ENCODE data around the gene SLC22A14. TPM values are rescaled to one million over a fixed set of nuclear protein-coding genes. Genes with fewer than 3 reads are reported as not detected.
A peak's percentile ranks its signal among the peaks of the same experiment; 100 is the strongest.

Gene SLC22A14
- total RNA-seq, 2 donors from 2014 or later, result 0.41 TPM; not detected in 1

- H3K4me3 ChIP-seq, result peak overlapping the region; percentile 84
- no peak for TF ChIP-seq CTCF (IDR thresholded peaks at IDR 0.05)
- ATAC-seq (ENCODE audit: insufficient number of reproducible peaks, low FRiP score, low read depth), result peak; percentile 52
- H3K27ac ChIP-seq, result no peak overlapping the region
- DNase-seq (ENCODE audit: low spot score), result no peak
- no peaks in the 10 kb centered on the region for H3K36me3 ChIP-seq
- no peaks in the 10 kb centered on the region for H3K27me3 ChIP-seq (replicated peaks; ENCODE audit: insufficient read depth)
- H3K4me1 ChIP-seq (ENCODE audit: control insufficient read depth in 1 of 2, low read depth in 2 of 2), result peaks cover 0 to 9% of the 10 kb centered on the region in 2 donors
- no peaks in the 10 kb centered on the region for H3K9me3 ChIP-seq
Measured at GRCh38 chr3:38345879-38346586, 63.9 kb downstream of the SLC22A14 start.

GRCh38 chr3:38346587-38347410, 64.7 kb downstream of the SLC22A14 start, which contains the start of gene XYLB:
XYLB (plus strand) TSS chr3:38346785; CDS start chr3:38346869, 84 bp downstream.
- Histone ChIP-seq H3K27ac (no peak within 1 kb of the TSS), H3K9me3 (no peaks in the 10 kb centered on the region), H3K4me3 (peak within 1 kb of the TSS; percentile 84), H3K4me1 (ENCODE audit: control insufficient read depth in 1 of 2, low read depth in 2 of 2) (peaks cover 0 to 9% of the 10 kb centered on the region in 2 donors), H3K27me3 (replicated peaks; ENCODE audit: insufficient read depth) (no peaks in the 10 kb centered on the region), H3K36me3 (no peaks in the 10 kb centered on the region)
- DNase-seq (ENCODE audit: low spot score) (peak; percentile 11), ATAC-seq (ENCODE audit: insufficient number of reproducible peaks, low FRiP score, low read depth) (peak; percentile 85)
- TF ChIP-seq CTCF (IDR thresholded peaks at IDR 0.05), result peak; percentile 77

GRCh38 chr3:38347421-38348200, 65.5 kb downstream of the SLC22A14 start:
- H3K4me3 ChIP-seq, result peak overlapping the region; percentile 84
- no peak for DNase-seq (ENCODE audit: low spot score)
- H3K9me3 ChIP-seq, result no peaks in the 10 kb centered on the region
- peaks cover 0 to 9% of the 10 kb centered on the region in 2 donors for H3K4me1 ChIP-seq (ENCODE audit: control insufficient read depth in 1 of 2, low read depth in 2 of 2)
- ATAC-seq (ENCODE audit: insufficient number of reproducible peaks, low FRiP score, low read depth), result no peak
- TF ChIP-seq CTCF (IDR thresholded peaks at IDR 0.05), result no peak
- H3K27ac ChIP-seq, result no peak overlapping the region
- no peaks in the 10 kb centered on the region for H3K27me3 ChIP-seq (replicated peaks; ENCODE audit: insufficient read depth)
- no peaks in the 10 kb centered on the region for H3K36me3 ChIP-seq

- H3K36me3 ChIP-seq, result no peaks in the 10 kb centered on the region
- H3K4me1 ChIP-seq (ENCODE audit: control insufficient read depth in 1 of 2, low read depth in 2 of 2), result peaks cover 0 to 9% of the 10 kb centered on the region in 2 donors
- no peaks in the 10 kb centered on the region for H3K27me3 ChIP-seq (replicated peaks; ENCODE audit: insufficient read depth)
- DNase-seq (ENCODE audit: low spot score) (no peak), ATAC-seq (ENCODE audit: insufficient number of reproducible peaks, low FRiP score, low read depth) (no peak)
- TF ChIP-seq CTCF (IDR thresholded peaks at IDR 0.05), result no peak
- H3K4me3 ChIP-seq, result no peak overlapping the region
- no peak overlapping the region for H3K27ac ChIP-seq
- no peaks in the 10 kb centered on the region for H3K9me3 ChIP-seq
Measured at GRCh38 chr3:38348903-38349302, 66.8 kb downstream of the SLC22A14 start.

Measured in thoracic aorta (tissue), 2 donors.